Duodenal mucosa (tissue), 2 donors: ENCODE measurements around the gene CADM1.
A peak's percentile ranks its signal among the peaks of the same experiment; 100 is the strongest.

Experiments
- H3K27ac ChIP-seq: one replicate; pipeline ENCODE4 v1.7.0; 2013; ENCODE audit warnings: low read depth, low read length
- H3K27me3 ChIP-seq, 2 donors: one replicate each; pipeline ENCODE4 v1.7.0; 2013; ENCODE audit warnings: low read length in 2 of 2, control low read depth in 1 of 2; ENCODE audit not compliant: insufficient read depth in 2 of 2, control insufficient read depth in 1 of 2
- H3K36me3 ChIP-seq, 2 donors: one replicate each; pipeline ENCODE4 v1.7.0; 2013; ENCODE audit warnings: low read length in 2 of 2, control low read depth in 1 of 2; ENCODE audit not compliant: insufficient read depth in 2 of 2, control insufficient read depth in 1 of 2
- H3K4me1 ChIP-seq, 2 donors: one replicate each; pipeline ENCODE4 v1.7.0; 2013; ENCODE audit warnings: low read length in 2 of 2, control low read depth in 1 of 2; ENCODE audit not compliant: insufficient read depth in 2 of 2, control insufficient read depth in 1 of 2
- H3K4me3 ChIP-seq, 2 donors: one replicate each; pipeline ENCODE4 v1.7.0; 2013; ENCODE audit warnings: low read length in 2 of 2, low read depth in 1 of 2
- H3K9ac ChIP-seq, 2 donors: one replicate each; pipeline ENCODE4 v1.7.0; 2013; ENCODE audit warnings: low read length in 2 of 2, low read depth in 1 of 2
- H3K9me3 ChIP-seq, 2 donors: one replicate each; pipeline ENCODE4 v1.7.0; 2013; ENCODE audit warnings: low read length in 2 of 2, control low read depth in 1 of 2; ENCODE audit not compliant: control insufficient read depth in 1 of 2

CADM1 gene

GRCh38 chr11:115193914-115194801 is 310.1 kb downstream of the CADM1 start:
- H3K27me3 ChIP-seq = no peaks in the 10 kb centered on the region
- H3K4me1 ChIP-seq = peaks cover 0 to 4% of the 10 kb centered on the region in 2 donors
- peak overlapping the region; percentile 8 for H3K27ac ChIP-seq
- H3K4me3 ChIP-seq = no peak overlapping the region
- no peaks in the 10 kb centered on the region for H3K36me3 ChIP-seq
- H3K9me3 ChIP-seq = no peaks in the 10 kb centered on the region
- H3K9ac ChIP-seq = peak overlapping the region in 1 of 2 donors; percentile 22

DNA sequence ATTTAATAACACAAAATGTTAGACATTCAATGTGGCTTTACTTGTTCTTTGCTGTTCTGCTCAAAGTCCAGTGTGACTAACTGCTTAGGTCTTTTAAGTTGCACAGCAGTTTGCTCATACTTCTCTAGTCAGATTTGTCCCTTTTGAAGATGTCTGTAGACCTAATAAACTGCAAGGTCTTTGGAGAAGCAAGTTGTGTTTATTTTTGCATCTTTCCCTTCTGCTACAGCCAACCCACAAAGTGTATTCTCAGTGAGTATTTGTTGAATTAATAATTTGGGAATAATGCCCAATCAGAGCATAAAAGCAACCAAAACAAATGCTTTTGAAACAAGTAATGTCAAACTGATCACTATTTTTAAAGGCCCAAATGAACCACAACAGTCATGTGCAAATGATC is 312.5 kb downstream of the CADM1 start:
- Histone ChIP-seq H3K9me3 (no peaks in the 10 kb centered on the region), H3K4me1 (peaks cover 0 to 4% of the 10 kb centered on the region in 2 donors)

GRCh38 chr11:115190196-115190595 is 314.0 kb downstream of the CADM1 start:
- no peak overlapping the region for H3K27ac ChIP-seq
- H3K27me3 ChIP-seq = no peaks in the 10 kb centered on the region
- H3K9me3 ChIP-seq = no peaks in the 10 kb centered on the region
- no peak overlapping the region for H3K9ac ChIP-seq
- no peaks in the 10 kb centered on the region for H3K36me3 ChIP-seq
- H3K4me3 ChIP-seq = no peak overlapping the region
- peaks cover 0 to 4% of the 10 kb centered on the region in 2 donors for H3K4me1 ChIP-seq

More for the DNA sequence above, 312.5 kb downstream of the CADM1 start:
- Histone ChIP-seq H3K27ac (no peak overlapping the region), H3K36me3 (no peaks in the 10 kb centered on the region), H3K27me3 (no peaks in the 10 kb centered on the region), H3K4me3 (no peak overlapping the region), H3K9ac (no peak overlapping the region)

- no peak overlapping the region for H3K27ac ChIP-seq
- H3K4me3 ChIP-seq = no peak overlapping the region
- no peaks in the 10 kb centered on the region for H3K36me3 ChIP-seq
- no peaks in the 10 kb centered on the region for H3K27me3 ChIP-seq
- no peak overlapping the region for H3K9ac ChIP-seq
- peaks cover 0 to 2% of the 10 kb centered on the region in 2 donors for H3K4me1 ChIP-seq
- H3K9me3 ChIP-seq = no peaks in the 10 kb centered on the region
Observed at GRCh38 chr11:115188898-115189278, 315.3 kb downstream of the CADM1 start.

DNA sequence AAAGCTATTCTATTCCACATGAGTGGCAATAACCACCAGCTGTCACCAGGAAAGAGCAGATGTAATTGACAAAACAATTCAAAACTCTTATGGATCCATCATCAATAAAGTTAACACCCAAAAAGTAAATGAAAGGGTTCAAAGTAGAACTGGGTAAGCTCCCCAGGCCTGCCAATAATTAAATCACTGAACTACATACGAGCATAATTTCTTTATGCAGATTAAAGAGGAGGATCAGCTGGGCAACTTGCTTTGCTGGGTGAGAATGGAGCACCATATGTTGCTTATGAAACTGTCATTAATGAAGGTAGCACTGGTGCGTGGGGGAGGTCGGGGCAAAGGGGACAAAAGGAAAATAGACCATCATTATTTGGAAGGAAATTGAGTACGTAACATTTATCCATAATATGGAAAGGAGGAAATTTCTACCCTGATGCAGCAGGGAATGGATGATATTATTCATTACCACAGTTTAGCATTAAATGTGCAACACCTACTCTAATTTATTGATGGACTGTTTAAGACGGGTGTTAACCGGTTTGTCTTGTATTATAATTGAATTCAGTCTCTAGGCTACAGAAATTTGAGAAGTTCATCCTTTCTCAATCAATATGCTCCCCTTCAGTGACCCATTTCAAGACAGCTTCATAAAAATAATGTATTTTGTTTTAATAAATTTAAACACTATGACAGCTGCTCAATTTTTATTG is 315.9 kb downstream of the CADM1 start:
- Histone ChIP-seq H3K9ac (no peak overlapping the region), H3K27me3 (no peaks in the 10 kb centered on the region), H3K4me1 (no peaks in the 10 kb centered on the region), H3K36me3 (no peaks in the 10 kb centered on the region), H3K4me3 (no peak overlapping the region), H3K27ac (no peak overlapping the region), H3K9me3 (no peaks in the 10 kb centered on the region)

GRCh38 chr11:115185931-115186330 is 318.3 kb downstream of the CADM1 start:
- no peaks in the 10 kb centered on the region for H3K4me1 ChIP-seq
- H3K9me3 ChIP-seq = no peaks in the 10 kb centered on the region
- H3K4me3 ChIP-seq = no peak overlapping the region
- no peaks in the 10 kb centered on the region for H3K27me3 ChIP-seq
- no peak overlapping the region for H3K9ac ChIP-seq
- H3K27ac ChIP-seq = no peak overlapping the region
- H3K36me3 ChIP-seq = no peaks in the 10 kb centered on the region

DNA sequence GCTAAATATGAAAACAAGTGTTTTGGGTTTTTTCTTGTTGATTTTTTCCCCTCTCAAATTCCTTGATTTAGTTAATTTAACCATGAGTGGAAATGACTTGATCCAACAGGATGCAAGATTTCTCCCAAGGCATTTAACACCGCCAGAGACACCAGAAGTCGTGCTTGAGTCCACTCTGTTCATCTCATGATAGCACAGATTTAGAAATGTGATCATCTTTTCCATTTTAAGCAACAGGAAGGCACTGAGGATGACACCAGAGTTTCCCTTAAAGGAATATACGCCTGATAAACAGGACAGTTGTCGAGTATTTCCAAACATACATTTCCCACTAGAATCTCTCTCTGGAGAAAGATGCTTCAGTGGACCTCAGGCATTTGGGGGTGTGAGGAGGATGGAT is 318.7 kb downstream of the CADM1 start:
- Histone ChIP-seq H3K27ac (no peak overlapping the region), H3K9ac (no peak overlapping the region), H3K9me3 (no peaks in the 10 kb centered on the region), H3K27me3 (no peaks in the 10 kb centered on the region), H3K36me3 (no peaks in the 10 kb centered on the region), H3K4me3 (no peak overlapping the region), H3K4me1 (no peaks in the 10 kb centered on the region)

- Histone ChIP-seq H3K9ac (no peak overlapping the region), H3K4me3 (no peak overlapping the region), H3K9me3 (no peaks in the 10 kb centered on the region), H3K27me3 (no peaks in the 10 kb centered on the region), H3K4me1 (no peaks in the 10 kb centered on the region), H3K27ac (no peak overlapping the region), H3K36me3 (no peaks in the 10 kb centered on the region)
Observed at GRCh38 chr11:115184901-115185300, 319.3 kb downstream of the CADM1 start.

- Histone ChIP-seq H3K4me1 (no peaks in the 10 kb centered on the region), H3K4me3 (no peak overlapping the region), H3K9ac (no peak overlapping the region), H3K27me3 (no peaks in the 10 kb centered on the region), H3K27ac (no peak overlapping the region), H3K9me3 (no peaks in the 10 kb centered on the region), H3K36me3 (no peaks in the 10 kb centered on the region)
Observed at GRCh38 chr11:115183830-115184229, 320.4 kb downstream of the CADM1 start.

DNA sequence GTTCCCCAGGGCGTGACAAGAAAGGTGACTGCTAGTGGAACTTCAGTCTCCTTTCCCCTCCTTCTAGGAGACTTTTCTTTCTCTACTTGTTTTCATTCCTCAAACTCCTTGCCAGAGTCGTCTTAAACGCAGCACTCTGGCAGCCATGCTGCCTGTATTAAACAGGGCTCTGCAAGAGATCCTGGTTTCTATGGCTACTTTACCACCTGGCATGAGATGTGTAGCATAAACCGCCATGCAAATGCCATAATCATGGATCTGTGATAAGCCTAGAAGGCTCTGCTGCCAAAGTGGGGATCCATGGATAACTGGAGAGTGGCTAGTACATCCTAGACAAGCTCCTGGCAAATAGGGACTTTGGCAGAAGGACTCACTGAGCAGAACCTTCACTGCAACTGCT is 321.1 kb downstream of the CADM1 start:
- Histone ChIP-seq H3K4me3 (no peak overlapping the region), H3K4me1 (no peaks in the 10 kb centered on the region), H3K9ac (no peak overlapping the region), H3K9me3 (no peaks in the 10 kb centered on the region), H3K27me3 (no peaks in the 10 kb centered on the region), H3K36me3 (no peaks in the 10 kb centered on the region), H3K27ac (no peak overlapping the region)
